ENCODE data around the gene LSG1.

GRCh38 chr3:194675081-194675640 lies 3.2 kb upstream of the LSG1 start:
- TF ChIP-seq CTCF (IDR thresholded peaks at IDR 0.05) (no peak), POLR2A (IDR thresholded peaks at IDR 0.05) (no peak)

All from right lobe of liver (tissue), 4 donors.